GM18505 (cell line): ENCODE measurements around the gene PTPRA.
A peak's percentile ranks its signal among the peaks of the same experiment; 100 is the strongest.
"Not testable (repeated sequence)": the region's sequence is repeated elsewhere in the genome, so short reads cannot be mapped to it uniquely, and the experiment has no call there.

Experiments
- ATAC-seq: cut with Tn5 transposase; IDR thresholded peaks from one replicate; pipeline ENCODE4 v1.9.1; 2021; ENCODE audit not compliant: unreplicated experiment
- POLR2A ChIP-seq: IDR thresholded peaks from 4 replicates; pipeline ENCODE4 v1.6.1; 2011; ENCODE audit warnings: borderline replicate concordance; ENCODE audit not compliant: insufficient read depth, insufficient read length; ENCODE audit errors: extremely low read depth

Gene PTPRA

DNA sequence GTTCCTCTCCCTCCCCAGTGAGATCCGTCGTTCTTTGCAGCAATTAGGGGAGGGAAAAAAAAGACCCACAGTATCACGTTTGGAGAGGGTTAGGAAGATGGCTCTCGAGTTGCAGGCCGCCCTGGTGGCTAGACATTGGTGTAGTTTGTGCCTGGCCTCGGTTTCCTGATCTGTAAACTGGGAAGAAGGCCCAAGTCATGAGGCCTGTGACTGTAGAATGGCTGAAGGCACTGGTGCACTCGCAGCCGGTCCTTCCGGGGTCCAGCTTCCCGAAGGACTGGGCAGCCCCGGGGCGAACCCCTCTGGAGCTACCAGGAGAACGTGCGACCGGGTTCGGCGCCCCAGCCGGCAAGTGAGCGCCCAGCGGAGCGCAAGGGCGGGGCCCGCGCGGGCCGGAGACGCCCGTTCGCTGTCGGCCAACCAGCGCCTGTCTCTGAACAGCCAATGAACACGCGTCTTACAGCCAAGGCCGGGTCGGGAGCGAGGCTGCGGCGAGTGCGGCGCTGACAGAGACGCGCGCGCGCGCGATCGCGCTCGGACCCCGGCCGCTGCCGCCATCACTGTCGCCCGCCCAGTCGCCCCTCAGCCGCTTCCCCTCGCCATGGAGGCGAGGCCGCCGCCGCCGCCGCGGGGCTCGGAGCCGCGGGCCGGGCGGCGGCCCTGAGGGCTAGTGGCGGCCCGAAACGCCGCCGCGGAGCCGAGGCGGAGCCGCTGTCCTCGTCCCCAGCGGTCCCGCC lies at the start of gene PTPRA:
PTPRA (plus strand) TSS at position 472 of the 737 bp plus-strand sequence. CDS start 90,797 bp downstream, outside the sequence.
- TF ChIP-seq POLR2A, result peak; percentile 97
- ATAC-seq, result peak; percentile 91

DNA sequence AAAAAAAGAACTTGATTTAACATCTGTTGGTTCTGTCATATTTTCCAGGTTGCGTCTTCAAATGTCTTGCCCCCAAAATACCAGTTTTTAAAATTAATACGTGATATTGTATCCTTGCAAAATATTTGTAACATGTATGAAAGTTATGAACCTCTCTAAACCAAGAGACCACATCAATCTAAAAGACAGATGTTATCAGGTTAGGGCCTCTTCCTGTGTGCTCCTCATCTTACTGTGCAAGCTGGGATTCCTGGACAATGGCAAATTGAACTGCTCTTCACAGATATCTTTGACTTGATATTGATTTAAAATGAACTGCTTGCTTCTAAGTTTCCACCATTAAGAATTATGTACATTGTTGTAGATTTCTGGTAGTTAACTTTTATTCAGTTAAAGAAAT lies 47.5 kb upstream of the PTPRA start:
- ATAC-seq, result no peak
- no peak for TF ChIP-seq POLR2A

GRCh38 chr20:2826655-2827054 lies 46.6 kb upstream of the PTPRA start:
- TF ChIP-seq POLR2A, result no peak
- ATAC-seq, result no peak

- no peak for ATAC-seq
- TF ChIP-seq POLR2A, result no peak
These were observed 43.9 kb upstream of the PTPRA start for GRCh38 chr20:2829376-2829775.

DNA sequence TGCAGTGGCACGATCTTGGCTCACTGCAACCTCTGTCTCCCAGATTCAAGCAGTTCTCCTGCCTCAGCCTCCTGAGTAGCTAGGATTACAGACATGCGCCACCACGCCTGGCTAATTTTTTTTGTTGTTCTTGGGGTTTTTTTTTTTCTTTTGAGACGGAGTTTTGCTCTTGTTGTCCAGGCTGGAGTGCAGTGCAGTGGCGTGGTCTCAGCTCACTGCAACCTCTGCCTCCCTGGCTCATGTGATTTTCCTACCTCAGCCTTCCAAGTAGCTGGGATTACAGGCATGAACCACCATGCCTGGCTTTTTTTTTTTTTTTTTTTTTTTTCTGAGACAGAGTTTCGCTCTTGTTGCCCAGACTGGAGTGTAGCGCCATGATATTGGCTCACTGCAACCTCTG lies 42.1 kb upstream of the PTPRA start:
- ATAC-seq, result not testable (repeated sequence)

DNA sequence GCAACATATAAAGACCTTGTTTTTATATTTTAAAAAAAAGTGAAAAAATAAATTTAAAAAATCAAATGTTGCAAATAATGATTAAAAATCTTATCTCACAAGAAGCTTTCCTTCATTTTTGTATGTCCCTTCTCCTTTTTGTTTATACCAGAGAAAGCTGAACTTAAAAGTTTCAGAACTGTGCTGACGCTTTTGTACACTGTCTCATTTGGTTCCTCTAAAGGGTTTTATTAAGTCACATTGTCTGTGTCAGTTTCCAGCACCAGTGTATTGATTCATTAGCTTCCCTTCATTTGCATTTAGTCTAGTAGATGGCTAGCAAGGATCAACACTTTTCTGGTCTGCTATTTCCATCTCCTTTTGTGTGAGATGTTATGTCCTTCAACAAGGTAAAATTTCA lies 39.5 kb upstream of the PTPRA start:
- no peak for ATAC-seq
- TF ChIP-seq POLR2A, result no peak

DNA sequence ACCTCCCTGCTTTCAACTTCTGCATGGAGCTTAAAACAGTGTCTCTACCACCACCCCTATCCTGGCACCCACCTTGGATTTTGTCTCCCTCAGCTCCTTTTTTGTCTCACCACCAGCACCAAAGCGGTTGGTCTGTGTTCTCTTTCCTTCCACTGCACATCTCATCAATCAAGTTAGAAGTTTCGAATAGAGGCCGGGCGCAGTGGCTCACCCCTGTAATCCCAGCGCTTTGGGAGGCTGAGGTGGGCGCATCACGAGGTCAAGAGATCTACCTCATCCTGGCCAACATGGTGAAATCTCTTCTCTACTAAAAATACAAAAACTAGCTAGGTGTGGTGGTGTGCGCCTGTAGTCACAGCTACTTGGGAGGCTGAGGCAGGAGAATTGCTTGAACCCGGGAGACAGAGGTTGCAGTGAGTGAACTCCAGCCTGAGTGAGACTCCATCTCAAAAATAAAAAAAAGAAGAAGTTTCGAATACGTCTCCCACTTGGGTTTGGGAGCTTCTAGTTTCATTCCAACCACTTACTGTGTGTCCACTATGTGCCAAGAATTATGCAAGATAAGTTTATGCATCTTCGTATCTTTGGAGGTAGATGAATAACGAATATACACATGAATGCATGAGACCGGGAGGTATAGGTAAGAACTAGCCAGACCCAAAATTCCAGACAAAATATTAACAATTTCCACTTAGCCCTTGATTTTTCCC lies 38.7 kb upstream of the PTPRA start:
- no peak for TF ChIP-seq POLR2A
- ATAC-seq, result no peak

- no peak for TF ChIP-seq POLR2A
- no peak for ATAC-seq
These were observed 37.9 kb upstream of the PTPRA start for GRCh38 chr20:2835331-2835796.

DNA sequence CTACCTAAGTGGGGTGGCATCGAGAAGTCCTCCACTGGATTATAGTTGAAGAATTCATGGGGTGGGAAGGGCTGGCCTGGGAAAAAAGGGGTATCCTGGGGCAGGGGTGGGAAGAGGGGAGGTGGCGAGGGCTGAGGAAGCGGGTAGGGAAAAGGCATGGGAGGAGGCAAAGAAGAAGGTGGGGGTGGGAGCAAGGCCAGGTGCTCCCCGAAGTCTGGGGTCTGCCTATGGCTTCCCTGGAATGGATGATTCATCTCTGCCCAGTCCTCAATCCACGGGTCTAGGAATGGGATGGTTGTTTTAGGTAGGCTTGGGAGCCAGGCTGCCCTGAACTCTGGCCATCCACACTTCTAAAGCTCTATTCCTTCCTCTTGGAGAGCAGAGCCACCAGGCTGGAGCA lies 37.2 kb upstream of the PTPRA start:
- no peak for TF ChIP-seq POLR2A
- ATAC-seq, result no peak

DNA sequence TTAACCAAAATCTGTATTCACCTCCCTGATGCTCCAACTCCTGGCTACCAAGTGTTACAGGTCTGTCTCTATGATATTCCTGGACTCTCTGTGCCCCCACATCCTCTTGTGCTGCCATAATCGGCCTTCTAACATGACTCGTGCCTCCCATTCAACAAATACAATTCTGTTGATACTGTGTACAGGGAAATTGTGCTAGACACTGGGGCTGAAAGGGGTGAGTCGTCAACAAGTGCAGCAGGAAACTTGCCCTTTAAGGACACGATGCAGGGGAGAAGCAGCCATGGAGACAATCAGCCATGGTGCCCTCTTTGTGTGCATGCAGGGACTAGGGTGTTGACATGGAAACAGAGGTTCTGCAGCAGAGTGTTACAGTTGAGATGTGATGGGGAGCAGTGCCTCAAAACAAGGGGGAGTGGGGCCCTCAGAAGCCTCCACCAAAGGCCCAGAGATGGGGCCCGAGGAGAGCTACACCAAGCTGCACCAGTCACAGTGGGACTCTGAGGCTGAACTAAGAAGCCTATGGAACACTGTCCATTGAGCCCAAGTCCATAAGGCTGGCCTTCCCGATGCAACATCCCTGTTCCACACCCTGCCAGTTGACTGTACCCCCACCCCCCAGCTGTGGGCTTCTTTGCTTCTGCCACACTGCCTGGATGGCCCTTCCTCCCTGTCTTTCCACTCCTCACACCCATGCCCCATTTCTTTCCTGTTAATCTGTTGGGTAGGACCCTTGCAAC lies 35.9 kb upstream of the PTPRA start:
- ATAC-seq, result no peak
- TF ChIP-seq POLR2A, result no peak

GRCh38 chr20:2838170-2838797 lies 35.0 kb upstream of the PTPRA start:
- TF ChIP-seq POLR2A, result no peak
- no peak for ATAC-seq

- TF ChIP-seq POLR2A, result no peak
- no peak for ATAC-seq
These were observed 34.2 kb upstream of the PTPRA start for GRCh38 chr20:2838847-2839671.
